Tibial artery (tissue), 4 donors: Measurements from ENCODE around the gene DDX31.
A peak's percentile ranks its signal among the peaks of the same experiment; 100 is the strongest.

Source experiments
- DNase-seq, 2 donors: peaks; one replicate each; pipeline ENCODE4 v3.0.0-alpha.2; 2019
- H3K27ac ChIP-seq, 2 donors: fragments of 200-600 bp; sonication (generic) in 1 of 2; 1 replicate in 1 of 2; 2 replicates in 1 of 2; pipeline ENCODE4 v1.5.1; 2018 to 2019; ENCODE audit warnings: mild to moderate bottlenecking in 1 of 2
- H3K27me3 ChIP-seq, 2 donors: fragments of 200-600 bp; sonication (generic) in 1 of 2; one replicate each; pipeline versions ENCODE4 v1.5.1 to v1.6.0; 2016 to 2019
- H3K36me3 ChIP-seq, 3 donors: fragments of 200-600 bp; sonication (generic) in 2 of 3; one replicate each; pipeline ENCODE4 v1.5.1; 2016 to 2019; ENCODE audit warnings: mild to moderate bottlenecking in 2 of 3
- H3K4me1 ChIP-seq, 4 donors: fragments of 200-600 bp; sonication (generic) in 2 of 4; 1 replicate in 3 of 4; 2 replicates in 1 of 4; pipeline ENCODE4 v1.5.1; 2016 to 2019
- H3K4me3 ChIP-seq, 2 donors: fragments of 200-600 bp; sonication (generic) in 1 of 2; 1 replicate in 1 of 2; 2 replicates in 1 of 2; pipeline ENCODE4 v1.5.1; 2018 to 2019; ENCODE audit warnings: mild to moderate bottlenecking in 2 of 2
- H3K9me3 ChIP-seq, 3 donors: fragments of 200-600 bp; sonication (generic) in 1 of 3; one replicate each; pipeline ENCODE4 v1.5.1; 2016 to 2019
- intact Hi-C: fragments of 100-400 bp; cut with DNase I; formaldehyde crosslinking; loops from one replicate; pipeline ENCODE4 v1.15.0; 2023; ENCODE audit warnings: low total_unique reads
- TF ChIP-seq, protein P1 (sequence below), 2 experiments: fragments of 200-600 bp in 1 of 2; fragments of 450-650 bp in 1 of 2; IDR thresholded peaks; one replicate each; pipeline ENCODE4 v1.5.1; 2017 to 2019; ENCODE audit warnings: antibody characterized with exemption in 2 of 2, mild to moderate bottlenecking in 1 of 2, moderate library complexity in 1 of 2

The DDX31 gene

DNA sequence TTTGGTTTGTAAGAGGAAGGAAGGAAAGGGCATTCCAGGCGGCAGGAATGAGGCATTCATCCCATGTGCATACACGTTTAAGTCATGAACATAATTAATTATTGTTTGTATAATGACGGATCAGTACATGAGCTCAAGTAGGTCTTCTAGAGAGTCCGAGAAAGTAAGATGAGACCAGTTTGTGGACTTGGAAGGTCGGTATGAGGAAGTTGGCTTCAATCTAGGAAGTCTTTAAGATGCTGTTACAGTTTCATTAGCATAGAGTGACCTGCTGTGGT lies 2.6 kb upstream of the DDX31 start:
- H3K36me3 ChIP-seq: no peaks in the 10 kb centered on the region
- H3K4me3 ChIP-seq: no peak overlapping the region
- intact Hi-C loops: loop anchor here (10.0 kb wide), 1 partner anchor 202 kb away; the partner anchor contains the start of genes AK8 and SPACA9
- no peaks in the 10 kb centered on the region for H3K27me3 ChIP-seq
- DNase-seq: no peak
- TF ChIP-seq, protein P1, sequence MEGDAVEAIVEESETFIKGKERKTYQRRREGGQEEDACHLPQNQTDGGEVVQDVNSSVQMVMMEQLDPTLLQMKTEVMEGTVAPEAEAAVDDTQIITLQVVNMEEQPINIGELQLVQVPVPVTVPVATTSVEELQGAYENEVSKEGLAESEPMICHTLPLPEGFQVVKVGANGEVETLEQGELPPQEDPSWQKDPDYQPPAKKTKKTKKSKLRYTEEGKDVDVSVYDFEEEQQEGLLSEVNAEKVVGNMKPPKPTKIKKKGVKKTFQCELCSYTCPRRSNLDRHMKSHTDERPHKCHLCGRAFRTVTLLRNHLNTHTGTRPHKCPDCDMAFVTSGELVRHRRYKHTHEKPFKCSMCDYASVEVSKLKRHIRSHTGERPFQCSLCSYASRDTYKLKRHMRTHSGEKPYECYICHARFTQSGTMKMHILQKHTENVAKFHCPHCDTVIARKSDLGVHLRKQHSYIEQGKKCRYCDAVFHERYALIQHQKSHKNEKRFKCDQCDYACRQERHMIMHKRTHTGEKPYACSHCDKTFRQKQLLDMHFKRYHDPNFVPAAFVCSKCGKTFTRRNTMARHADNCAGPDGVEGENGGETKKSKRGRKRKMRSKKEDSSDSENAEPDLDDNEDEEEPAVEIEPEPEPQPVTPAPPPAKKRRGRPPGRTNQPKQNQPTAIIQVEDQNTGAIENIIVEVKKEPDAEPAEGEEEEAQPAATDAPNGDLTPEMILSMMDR (IDR thresholded peaks at IDR 0.05): no peak
- H3K27ac ChIP-seq: no peak overlapping the region
- H3K4me1 ChIP-seq: peaks cover 0 to 54% (median 23%) of the 10 kb centered on the region in 4 donors
- H3K9me3 ChIP-seq: no peaks in the 10 kb centered on the region

DNA sequence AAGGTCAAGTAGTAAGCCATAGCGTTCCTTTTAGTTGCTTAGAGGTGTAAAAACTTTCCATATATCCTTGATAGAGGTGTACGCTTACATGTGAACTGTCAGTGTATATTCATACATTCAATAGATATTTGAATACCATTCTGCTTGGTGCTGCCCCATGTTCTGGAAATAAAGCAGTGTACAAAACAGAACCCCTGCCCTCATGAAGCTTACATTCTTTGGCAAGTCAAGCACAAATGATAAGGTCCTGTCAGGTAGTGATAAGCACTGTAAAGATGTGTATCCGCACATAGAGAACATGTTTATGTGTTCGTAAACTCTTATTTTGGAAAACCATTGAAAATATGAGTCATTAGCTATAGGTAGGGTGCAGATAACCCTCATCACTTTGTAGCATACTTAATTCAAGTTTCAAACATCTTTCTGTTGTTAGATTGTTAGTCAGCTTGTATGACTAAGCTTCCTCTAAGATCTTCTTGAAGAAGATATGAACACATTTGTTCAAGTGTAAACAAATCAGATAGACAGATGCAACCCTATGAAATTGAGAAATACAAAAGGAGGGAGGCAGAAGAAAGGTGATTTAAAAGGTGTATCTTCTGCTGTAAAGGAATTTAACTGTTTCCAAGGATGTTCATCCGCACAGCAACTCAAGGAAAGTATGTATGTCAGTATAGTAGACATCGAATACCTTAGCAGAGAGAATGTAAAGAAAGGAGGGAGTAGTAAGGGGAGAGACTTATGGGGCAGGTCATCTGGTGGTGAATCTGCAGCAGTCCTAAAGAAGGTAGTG lies 2.0 kb upstream of the DDX31 start:
- no peak for DNase-seq
- intact Hi-C loops: loop anchor here (10.0 kb wide), 1 partner anchor 203 kb away; the partner anchor contains the start of genes AK8 and SPACA9
- H3K9me3 ChIP-seq: no peaks in the 10 kb centered on the region
- no peak overlapping the region for H3K27ac ChIP-seq
- peaks cover 0 to 54% (median 23%) of the 10 kb centered on the region in 4 donors for H3K4me1 ChIP-seq
- TF ChIP-seq, protein P1 (IDR thresholded peaks at IDR 0.05): no peak
- H3K36me3 ChIP-seq: no peaks in the 10 kb centered on the region
- H3K4me3 ChIP-seq: peak overlapping the region; percentile 94 to 96
- H3K27me3 ChIP-seq: no peaks in the 10 kb centered on the region

DNA sequence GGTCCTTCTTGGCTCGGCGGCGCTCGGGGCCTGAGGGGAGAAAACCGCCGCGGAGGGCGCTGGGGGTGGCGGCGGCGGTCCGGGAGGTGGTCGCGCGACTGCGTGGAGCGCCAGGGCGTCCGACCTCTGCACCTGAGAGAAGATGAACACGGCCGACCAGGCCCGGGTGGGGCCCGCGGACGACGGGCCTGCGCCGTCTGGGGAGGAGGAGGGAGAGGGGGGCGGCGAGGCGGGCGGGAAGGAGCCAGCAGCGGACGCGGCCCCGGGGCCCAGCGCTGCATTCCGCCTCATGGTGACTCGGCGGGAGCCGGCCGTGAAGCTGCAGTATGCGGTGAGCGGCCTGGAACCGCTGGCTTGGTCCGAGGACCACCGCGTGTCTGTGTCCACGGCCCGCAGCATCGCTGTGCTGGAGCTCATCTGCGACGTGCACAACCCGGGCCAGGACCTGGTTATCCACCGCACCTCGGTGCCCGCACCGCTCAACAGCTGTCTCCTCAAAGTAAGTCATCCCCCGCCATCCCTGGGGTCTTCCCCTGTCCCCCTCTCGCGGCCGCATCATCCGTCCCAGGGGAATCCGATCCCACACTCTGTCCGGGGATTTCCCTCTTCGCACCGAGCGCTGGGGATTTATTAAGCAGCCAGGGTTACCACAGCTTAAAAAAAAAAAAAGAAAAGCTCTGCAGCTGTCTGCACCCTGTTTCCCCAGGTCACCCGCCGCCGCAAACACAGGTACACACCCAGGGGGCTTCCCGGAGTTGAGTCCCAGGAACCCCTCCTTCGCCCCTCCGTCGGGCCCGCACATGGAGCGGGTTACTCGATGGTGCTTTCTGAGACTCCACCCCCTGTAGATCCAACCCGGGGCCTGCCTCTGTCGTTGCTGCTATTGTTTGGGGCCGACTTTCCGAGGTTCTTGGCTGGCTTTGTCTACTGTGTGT lies 941 bp upstream of the DDX31 start, which contains the start of gene GTF3C4:
Gene GTF3C4, plus strand, starts transcription at position 8 of the 935 bp plus-strand sequence. Its CDS starts 135 bp downstream, at position 143.
- DNase-seq: peak; percentile 28 to 64
- peaks cover 0 to 54% (median 23%) of the 10 kb centered on the region in 4 donors for H3K4me1 ChIP-seq

DNA sequence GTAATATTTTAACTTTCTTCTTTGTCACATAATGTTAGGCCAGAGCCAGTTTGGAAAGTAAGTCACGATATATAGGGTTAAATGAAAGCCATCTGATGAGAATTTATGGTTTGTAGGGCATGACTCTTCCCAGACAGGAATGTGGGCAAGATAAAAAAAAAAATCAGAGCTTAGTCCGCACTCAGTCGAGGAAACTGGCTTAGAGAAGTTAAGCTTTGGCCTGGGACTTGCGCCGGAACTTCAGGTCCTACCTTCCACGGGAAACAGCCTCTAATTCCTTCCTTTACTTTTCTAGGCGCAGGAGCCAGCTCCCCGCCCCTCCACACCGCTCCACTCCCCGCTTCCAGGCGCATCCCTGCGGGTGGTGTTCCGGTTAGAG lies 475 bp downstream of the DDX31 start:
- H3K4me3 ChIP-seq: peak overlapping the region; percentile 94 to 96
- H3K27me3 ChIP-seq: no peaks in the 10 kb centered on the region
- peaks cover 0 to 44% (median 22%) of the 10 kb centered on the region in 4 donors for H3K4me1 ChIP-seq
- H3K9me3 ChIP-seq: no peaks in the 10 kb centered on the region
- no peaks in the 10 kb centered on the region for H3K36me3 ChIP-seq
- peak overlapping the region; percentile 95 to 96 for H3K27ac ChIP-seq
- TF ChIP-seq, protein P1 (IDR thresholded peaks at IDR 0.05): no peak
- intact Hi-C loops: no loop called here
- peak in 1 of 2 donors; percentile 55 for DNase-seq

More for the DNA sequence above, 941 bp upstream of the DDX31 start, which contains the start of gene GTF3C4:
- H3K27me3 ChIP-seq: no peaks in the 10 kb centered on the region
- TF ChIP-seq, protein P1 (IDR thresholded peaks at IDR 0.05): no peak
- H3K36me3 ChIP-seq: no peaks in the 10 kb centered on the region
- intact Hi-C loops: loop anchor here (10.0 kb wide), 1 partner anchor 204 kb away; the partner anchor contains the start of genes AK8 and SPACA9
- H3K9me3 ChIP-seq: no peaks in the 10 kb centered on the region
- H3K27ac ChIP-seq: peak within 1 kb of the TSS; percentile 95 to 96
- peak within 1 kb of the TSS; percentile 94 to 96 for H3K4me3 ChIP-seq

DNA sequence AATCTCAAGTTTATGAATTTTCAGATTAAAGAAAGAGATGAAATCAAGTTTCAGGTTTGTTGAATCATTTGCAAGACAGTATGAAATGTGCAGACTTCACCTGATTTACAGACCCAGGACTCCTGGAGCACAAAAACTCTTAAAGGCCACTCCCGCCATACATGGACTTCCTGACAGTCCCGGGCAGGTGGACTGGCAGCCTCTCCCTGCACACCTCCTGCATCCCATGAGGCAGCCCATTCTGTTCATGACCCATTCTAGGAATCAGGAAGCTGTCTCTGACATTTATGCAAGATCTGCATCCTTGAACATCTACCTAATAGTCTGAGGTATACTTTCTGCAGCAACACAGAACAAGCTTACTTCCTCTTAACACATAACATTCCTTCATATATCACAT lies 5.9 kb downstream of the DDX31 start:
- Histone ChIP-seq H3K4me3 (no peak overlapping the region), H3K4me1 (peaks cover 0 to 3% (median 0%) of the 10 kb centered on the region in 4 donors), H3K9me3 (no peaks in the 10 kb centered on the region), H3K27ac (no peak overlapping the region), H3K27me3 (no peaks in the 10 kb centered on the region), H3K36me3 (peaks cover 24 to 38% (median 25%) of the 10 kb centered on the region in 3 donors)
- no peak for DNase-seq
- intact Hi-C loops: no loop called here
- TF ChIP-seq, protein P1 (IDR thresholded peaks at IDR 0.05): no peak
